AG04450 (cell line): ENCODE data around the gene MYL11. TPM values are rescaled to one million over a fixed set of nuclear protein-coding genes. Genes with fewer than 3 reads are reported as not detected.

ENCODE experiments used
- CTCF ChIA-PET: fragments of 300-600, 350-600 bp; formaldehyde crosslinking; extraction: SDS; loops from one replicate; lab custom pipeline; 2022; ENCODE audit warnings: antibody characterized with exemption, inconsistent platforms; lab: Charles Lee
- POLR2A ChIA-PET: fragments of 350-600 bp; formaldehyde crosslinking; extraction: SDS; loops from one replicate; lab custom pipeline; 2021; ENCODE audit warnings: antibody characterized with exemption, inconsistent platforms; lab: Yijun Ruan, JAX
- DNase-seq: peaks from one replicate; pipeline ENCODE4 v3.0.0-alpha.2; 2011; ENCODE audit warnings: low read depth, low spot score
- H3K27ac ChIP-seq: one replicate; pipeline ENCODE4 v1.5.1; 2012; ENCODE audit warnings: low read depth, low read length, control low read depth
- H3K27me3 ChIP-seq: one replicate; pipeline ENCODE4 v1.6.0; 2012; ENCODE audit warnings: low read length; ENCODE audit not compliant: control insufficient read depth, insufficient read depth
- H3K4me3 ChIP-seq: 2 replicates; pipeline ENCODE4 v1.5.1; 2011; ENCODE audit warnings: mild to moderate bottlenecking, low read depth, low read length, control low read depth
- H3K9me3 ChIP-seq: 2 replicates; pipeline ENCODE4 v1.5.1; 2012; ENCODE audit warnings: low read length; ENCODE audit not compliant: control insufficient read depth, insufficient read depth
- CTCF ChIP-seq: IDR thresholded peaks from 2 replicates; pipeline ENCODE4 v1.5.1; 2011; ENCODE audit warnings: low read depth, low read length, control low read depth, inconsistent platforms
- polyA plus RNA-seq: library from polyadenylated mRNA; depleted of rRNA; stranded (reverse); fragments of >200 nt; gene quantifications from 2 replicates; pipeline ENCODE4 v1.2.3, GENCODE V29; 2011

The MYL11 gene
- polyA plus RNA-seq, 1 experiment: not detected

GRCh38 chr16:30348113-30348512 is 26.5 kb upstream of the MYL11 start:
- no peak for TF ChIP-seq CTCF
- DNase-seq: no peak
- CTCF ChIA-PET: no interaction called here
- Histone ChIP-seq H3K9me3 (no peaks in the 10 kb centered on the region), H3K27ac (no peak overlapping the region), H3K4me3 (no peak overlapping the region), H3K27me3 (no peaks in the 10 kb centered on the region)
- POLR2A ChIA-PET: no interaction called here

GRCh38 chr16:30348929-30349328 is 25.7 kb upstream of the MYL11 start:
- Histone ChIP-seq H3K27ac (no peak overlapping the region), H3K27me3 (no peaks in the 10 kb centered on the region), H3K9me3 (no peaks in the 10 kb centered on the region; the same call in 1 of the 2 replicates), H3K4me3 (no peak overlapping the region)
- no peak for DNase-seq
- POLR2A ChIA-PET: interaction anchor here (1.0 to 1.2 kb wide), 2 partner anchors 14 to 59 kb away, joined by 3 to 6 read pairs; partner anchors contain the start of gene ZNF771
- TF ChIP-seq CTCF: no peak
- CTCF ChIA-PET: no interaction called here

GRCh38 chr16:30349675-30350074 is 24.9 kb upstream of the MYL11 start:
- CTCF ChIA-PET: no interaction called here

GRCh38 chr16:30350134-30350871 is 24.3 kb upstream of the MYL11 start:
- Histone ChIP-seq H3K9me3 (no peaks in the 10 kb centered on the region; the same call in 1 of the 2 replicates), H3K4me3 (no peak overlapping the region), H3K27me3 (no peaks in the 10 kb centered on the region), H3K27ac (no peak overlapping the region)
- POLR2A ChIA-PET: interaction anchor here (1.2 kb wide), 1 partner anchor 15 kb away, joined by 6 read pairs; no protein-coding TSS in a partner anchor
- TF ChIP-seq CTCF: no peak
- DNase-seq: no peak
- CTCF ChIA-PET: no interaction called here

More at GRCh38 chr16:30349675-30350074, 24.9 kb upstream of the MYL11 start:
- Histone ChIP-seq H3K27me3 (no peaks in the 10 kb centered on the region), H3K27ac (no peak overlapping the region), H3K9me3 (no peaks in the 10 kb centered on the region; the same call in 1 of the 2 replicates), H3K4me3 (no peak overlapping the region)
- POLR2A ChIA-PET: interaction anchor here (0.6 to 1.2 kb wide), 3 partner anchors 14 to 277 kb away, joined by 3 to 6 read pairs (median 3); partner anchors contain the start of gene ZNF771
- TF ChIP-seq CTCF: no peak
- no peak for DNase-seq

GRCh38 chr16:30351001-30351441 is 23.6 kb upstream of the MYL11 start:
- Histone ChIP-seq H3K4me3 (no peak overlapping the region), H3K27me3 (no peaks in the 10 kb centered on the region), H3K27ac (no peak overlapping the region), H3K9me3 (no peaks in the 10 kb centered on the region; the same call in 1 of the 2 replicates)
- ChIA-PET CTCF (no interaction called here), POLR2A (no interaction called here)
- TF ChIP-seq CTCF: no peak
- DNase-seq: no peak
